Omental fat pad (tissue), 4 donors: ENCODE results near the gene BCR. TPM values are rescaled to one million over a fixed set of nuclear protein-coding genes. Genes with fewer than 3 reads are reported as not detected.

Experiments used
- ATAC-seq: fragments of 150-250 bp; one replicate; pipeline ENCODE4 v1.9.1; 2016; ENCODE audit warnings: mild to moderate bottlenecking, moderate library complexity; ENCODE audit not compliant: low FRiP score
- DNase-seq: peaks from one replicate; pipeline ENCODE4 v3.0.0-alpha.2; 2019; ENCODE audit warnings: low spot score
- CTCF ChIP-seq, 3 donors: fragments of 450-650 bp; IDR thresholded peaks; one replicate each; pipeline ENCODE4 v1.5.1; 2016 to 2017; ENCODE audit warnings: antibody characterized with exemption in 3 of 3, mild to moderate bottlenecking in 3 of 3, moderate library complexity in 2 of 3
- total RNA-seq, 4 donors: library from RNA; depleted of rRNA; stranded (reverse); fragments of >200 nt; gene quantifications; one replicate each; pipeline ENCODE4 v1.1.0, GENCODE V29; 2016

Gene BCR
- total RNA-seq, 4 donors from 2014 or later, result 34.8 to 128 (median 51.4) TPM

GRCh38 chr22:23241562-23242472 lies 61.5 kb downstream of the BCR start:
- no peak for DNase-seq
- TF ChIP-seq CTCF (IDR thresholded peaks at IDR 0.05), result no peak
- no peak for ATAC-seq

- ATAC-seq, result no peak
- no peak for TF ChIP-seq CTCF (IDR thresholded peaks at IDR 0.05)
- DNase-seq, result no peak
These were observed 62.2 kb downstream of the BCR start for GRCh38 chr22:23242473-23243001.

- no peak for TF ChIP-seq CTCF (IDR thresholded peaks at IDR 0.05)
- ATAC-seq, result no peak
- DNase-seq, result no peak
These were observed 62.8 kb downstream of the BCR start for GRCh38 chr22:23243006-23243573.

GRCh38 chr22:23243859-23244689 lies 63.8 kb downstream of the BCR start:
- ATAC-seq (no peak), DNase-seq (no peak)
- no peak for TF ChIP-seq CTCF (IDR thresholded peaks at IDR 0.05)

- no peak for TF ChIP-seq CTCF (IDR thresholded peaks at IDR 0.05)
- DNase-seq (no peak), ATAC-seq (no peak)
These were observed 64.4 kb downstream of the BCR start for GRCh38 chr22:23244690-23245044.

- DNase-seq, result no peak
- no peak for ATAC-seq
These were observed 64.9 kb downstream of the BCR start for GRCh38 chr22:23245045-23245798.

More at GRCh38 chr22:23245045-23245798, 64.9 kb downstream of the BCR start:
- no peak for TF ChIP-seq CTCF (IDR thresholded peaks at IDR 0.05)
